ENCODE data around the gene SNX8. TPM values are rescaled to one million over a fixed set of nuclear protein-coding genes. Genes with fewer than 3 reads are reported as not detected.
A peak's percentile ranks its signal among the peaks of the same experiment; 100 is the strongest.

SNX8 gene
- total and polyA plus RNA-seq, 2 of the 8 experiments (the other 6 are each of a cell fraction or from before 2014, with no cell fraction given) = 46.2 to 70.8 TPM

- Histone ChIP-seq H3K23me2 (ENCODE audit: low read depth, low read length) (no peaks in the 10 kb centered on the region), H2AK5ac (ENCODE audit: low read depth, low read length) (no peak overlapping the region), H3K79me1 (ENCODE audit: low read depth, low read length) (no peaks in the 10 kb centered on the region), H4K91ac (replicated peaks; ENCODE audit: insufficient read length, low read length) (no peak overlapping the region), H3K14ac (ENCODE audit: insufficient read length) (no peak overlapping the region), H4K20me1 (replicated peaks in 1 of 2; ENCODE audit: control insufficient read depth in 1 of 2, insufficient read depth in 2 of 2, low read length in 2 of 2) (peaks cover 0 to 4% of the 10 kb centered on the region in 2 experiments), H3K9me3 (ENCODE audit: insufficient read depth in 2 of 2, low read depth in 1 of 2, low read length in 1 of 2) (no peaks in the 10 kb centered on the region), H3K27ac (ENCODE audit: low read depth, low read length) (no peak overlapping the region), H2BK12ac (ENCODE audit: low read depth, low read length) (no peak overlapping the region), H3K18ac (ENCODE audit: extremely low read depth, low read length) (no peak overlapping the region), H3K4me2 (ENCODE audit: insufficient read depth in 1 of 2, low read depth in 2 of 2, low read length in 2 of 2) (no peak overlapping the region), H2AFZ (ENCODE audit: low read length) (no peak overlapping the region), H2BK120ac (replicated peaks; ENCODE audit: low read depth, low read length) (no peak overlapping the region), H4K8ac (ENCODE audit: extremely low read depth, insufficient read depth, low read length) (no peak overlapping the region), H3K36me3 (ENCODE audit: control insufficient read depth in 2 of 4, insufficient read depth in 4 of 4, low read length in 3 of 4) (peaks cover 0 to 3% (median 0%) of the 10 kb centered on the region in 4 experiments; a peak in 4 of 8 replicates), H3K4ac (replicated peaks; ENCODE audit: insufficient read length, low read depth, low read length) (no peak overlapping the region), H3K56ac (replicated peaks; ENCODE audit: insufficient read length, low read depth, low read length) (no peak overlapping the region), H4K5ac (ENCODE audit: insufficient read length, low read depth, low read length) (no peak overlapping the region), H3K79me2 (ENCODE audit: control insufficient read depth in 1 of 2, insufficient read depth in 2 of 2, low read length in 2 of 2) (no peaks in the 10 kb centered on the region), H3K4me1 (replicated peaks in 1 of 4; ENCODE audit: control insufficient read depth in 3 of 4, insufficient read depth in 4 of 4, low read length in 3 of 4) (peaks cover 0 to 8% (median 2%) of the 10 kb centered on the region in 4 experiments; a peak in 4 of 7 replicates), H3K23ac (ENCODE audit: insufficient read length) (no peak overlapping the region), H2BK15ac (ENCODE audit: low read length) (no peak overlapping the region), H3K4me3 (ENCODE audit: extremely low read depth in 1 of 4, insufficient read depth in 2 of 4, low read depth in 3 of 4, low read length in 4 of 4) (no peak overlapping the region), H2BK20ac (ENCODE audit: low read length) (no peak overlapping the region), H3K27me3 (replicated peaks in 1 of 4; ENCODE audit: control insufficient read depth in 3 of 4, extremely low read depth in 1 of 4, insufficient read depth in 3 of 4, low read length in 3 of 4) (no peaks in the 10 kb centered on the region), H3K9ac (replicated peaks in 1 of 4; ENCODE audit: extremely low read depth in 1 of 4, low read depth in 3 of 4, low read length in 3 of 4) (no peak overlapping the region), H2BK5ac (ENCODE audit: low read depth, low read length) (peak overlapping the region; percentile 66; the same call in 1 of the 2 replicates)
- 88% methylated on average over 26 of the region's 27 CpGs; no CpG with 5 or more reads in 1 of the 2 experiments for WGBS, 2 experiments (ENCODE audit: extremely low coverage in 1 of 2, insufficient coverage in 1 of 2, insufficient read length in 1 of 2, insufficient replicate concordance in 2 of 2, low coverage in 1 of 2, low lambda C conversion rate in 2 of 2, missing lambda C conversion rate in 1 of 2)
- FAIRE-seq = no peak
- ChIA-PET CTCF (ENCODE audit: partially characterized antibody) (interaction anchor here (0.8 to 3.8 kb wide), 9 partner anchors 7 to 107 kb away, joined by 3 to 38 read pairs (median 8); partner anchors contain the start of gene MAD1L1), POLR2A (ENCODE audit: partially characterized antibody) (interaction anchor here (0.7 to 2.9 kb wide), 8 partner anchors 12 to 322 kb away, joined by 3 to 18 read pairs (median 4); partner anchors contain the start of genes EIF3B and MAD1L1)
- no peak for DNase-seq (ENCODE audit: low read depth in 1 of 2, low spot score in 2 of 2)
- no peak for TF ChIP-seq PHF8 (conservative IDR thresholded peaks at IDR 0.05; ENCODE audit: low read depth, low read length)
- no peak for TF ChIP-seq EZH2 (IDR thresholded peaks at IDR 0.05; ENCODE audit: low read depth, low read length, severe bottlenecking)
- TF ChIP-seq SUZ12 (IDR thresholded peaks at IDR 0.05; ENCODE audit: low read length) = no peak
- no peak for TF ChIP-seq FOSL1 (IDR thresholded peaks at IDR 0.05; ENCODE audit: insufficient read depth, low read depth, low read length)
- no peak for TF ChIP-seq RNF2 (IDR thresholded peaks at IDR 0.05; ENCODE audit: borderline replicate concordance, low read depth, low read length, missing control alignments, poor library complexity, severe bottlenecking)
- no peak for TF ChIP-seq CBX5 (IDR thresholded peaks at IDR 0.05; ENCODE audit: low read depth, low read length)
- no peak for TF ChIP-seq ATF2 (IDR thresholded peaks at IDR 0.05; ENCODE audit: low read length)
- TF ChIP-seq TBP (IDR thresholded peaks at IDR 0.05; ENCODE audit: low read depth, low read length) = no peak
- no peak for TF ChIP-seq CEBPB (IDR thresholded peaks at IDR 0.05; ENCODE audit: low read depth, low read length)
- no peak for TF ChIP-seq POU5F1 (IDR thresholded peaks at IDR 0.05; ENCODE audit: low read depth, low read length)
Observed at GRCh38 chr7:2249744-2250323, 64.4 kb downstream of the SNX8 start.
